Lower lobe of right lung (tissue), 2 donors: ENCODE data around the gene TEKT3. TPM values are rescaled to one million over a fixed set of nuclear protein-coding genes. Genes with fewer than 3 reads are reported as not detected.

Source experiments
- ATAC-seq, 2 donors: fragments of 200-7000 bp; cut with Tn5 transposase; one replicate each; pipeline ENCODE4 v1.9.1; 2020 to 2022; ENCODE audit warnings: mild to moderate bottlenecking in 2 of 2, moderate library complexity in 2 of 2
- DNase-seq: peaks from one replicate; pipeline ENCODE4 v3.0.0-alpha.2; 2020
- H3K27ac ChIP-seq: fragments of 200-600 bp; one replicate; pipeline ENCODE4 v1.8.0; 2022
- H3K27me3 ChIP-seq: fragments of 200-600 bp; one replicate; pipeline ENCODE4 v1.8.0; 2022; ENCODE audit warnings: low read depth
- H3K36me3 ChIP-seq: fragments of 200-600 bp; one replicate; pipeline ENCODE4 v1.8.0; 2022; ENCODE audit warnings: mild to moderate bottlenecking
- H3K4me1 ChIP-seq: fragments of 200-600 bp; one replicate; pipeline ENCODE4 v1.8.0; 2022
- H3K4me3 ChIP-seq: fragments of 200-600 bp; one replicate; pipeline ENCODE4 v1.8.0; 2022; ENCODE audit warnings: mild to moderate bottlenecking
- H3K9me3 ChIP-seq: fragments of 200-600 bp; one replicate; pipeline ENCODE4 v1.8.0; 2022
- CTCF ChIP-seq: fragments of 200-600 bp; IDR thresholded peaks from one replicate; pipeline ENCODE4 v1.8.0; 2022; ENCODE audit warnings: antibody characterized with exemption, mild to moderate bottlenecking
- intact Hi-C: fragments of 100-400 bp; cut with DNase I; formaldehyde crosslinking; loops from one replicate; pipeline ENCODE4 v1.11.0; 2022
- total RNA-seq: library from RNA; stranded (reverse); fragmentation: NEBNext Ultra II Directional; extraction: Animal tissue kit (Norgen Biotek cat#: 25700); gene quantifications from one replicate; pipeline ENCODE4 v1.2.1, GENCODE V29; 2021
- donor health status: DM: no; HTN: yes; CAD: no; lungs with severe emphysema.

The TEKT3 gene
- total RNA-seq, 1 donor from 2014 or later, result 2.2 TPM

GRCh38 chr17:15281909-15282308 is 59.5 kb downstream of the TEKT3 start:
- H3K27me3 ChIP-seq, result no peaks in the 10 kb centered on the region
- DNase-seq, result no peak
- TF ChIP-seq CTCF, result no peak
- H3K9me3 ChIP-seq, result no peaks in the 10 kb centered on the region
- H3K4me3 ChIP-seq, result no peak overlapping the region
- H3K36me3 ChIP-seq, result no peaks in the 10 kb centered on the region
- H3K4me1 ChIP-seq, result no peaks in the 10 kb centered on the region
- intact Hi-C loops, result no loop called here
- no peak for ATAC-seq
- H3K27ac ChIP-seq, result no peak overlapping the region

GRCh38 chr17:15278924-15279477 is 62.4 kb downstream of the TEKT3 start:
- Histone ChIP-seq H3K4me3 (no peak overlapping the region), H3K9me3 (no peaks in the 10 kb centered on the region), H3K36me3 (no peaks in the 10 kb centered on the region), H3K27me3 (no peaks in the 10 kb centered on the region), H3K4me1 (no peaks in the 10 kb centered on the region), H3K27ac (no peak overlapping the region)
- no peak for DNase-seq
- TF ChIP-seq CTCF, result no peak
- ATAC-seq, result no peak
- intact Hi-C loops, result no loop called here

GRCh38 chr17:15278380-15278779 is 63.0 kb downstream of the TEKT3 start:
- Histone ChIP-seq H3K36me3 (no peaks in the 10 kb centered on the region), H3K9me3 (no peaks in the 10 kb centered on the region), H3K4me1 (no peaks in the 10 kb centered on the region), H3K27ac (no peak overlapping the region), H3K4me3 (no peak overlapping the region), H3K27me3 (no peaks in the 10 kb centered on the region)
- TF ChIP-seq CTCF, result no peak
- DNase-seq (no peak), ATAC-seq (no peak)
- intact Hi-C loops, result no loop called here

GRCh38 chr17:15274017-15274416 is 67.4 kb downstream of the TEKT3 start:
- TF ChIP-seq CTCF, result no peak
- Histone ChIP-seq H3K4me1 (peaks cover 12% of the 10 kb centered on the region), H3K4me3 (no peak overlapping the region), H3K9me3 (no peaks in the 10 kb centered on the region), H3K27me3 (no peaks in the 10 kb centered on the region), H3K27ac (no peak overlapping the region), H3K36me3 (no peaks in the 10 kb centered on the region)
- intact Hi-C loops, result no loop called here
- ATAC-seq (peak; percentile 33 to 59), DNase-seq (no peak)

GRCh38 chr17:15273141-15273793 is 68.1 kb downstream of the TEKT3 start:
- ATAC-seq (peak; percentile 31 to 43), DNase-seq (no peak)
- Histone ChIP-seq H3K27ac (peak overlapping the region; percentile 24), H3K27me3 (no peaks in the 10 kb centered on the region), H3K9me3 (no peaks in the 10 kb centered on the region), H3K4me3 (no peak overlapping the region), H3K36me3 (no peaks in the 10 kb centered on the region), H3K4me1 (peaks cover 12% of the 10 kb centered on the region)
- intact Hi-C loops, result no loop called here
- TF ChIP-seq CTCF, result no peak
